Fibroblast of villous mesenchyme (primary cell): ENCODE results near the gene TAGLN2. TPM values are rescaled to one million over a fixed set of nuclear protein-coding genes. Genes with fewer than 3 reads are reported as not detected.
A peak's percentile ranks its signal among the peaks of the same experiment; 100 is the strongest.
"Not testable (repeated sequence)": the region's sequence is repeated elsewhere in the genome, so short reads cannot be mapped to it uniquely, and the experiment has no call there.

Experiments
- DNase-seq: peaks from one replicate; pipeline ENCODE4 v3.0.0-alpha.2; 2010; ENCODE audit warnings: low read depth
- H3K4me3 ChIP-seq: 2 replicates; pipeline ENCODE4 v1.5.1; 2011; ENCODE audit warnings: low read depth, mild to moderate bottlenecking, low read length
- total RNA-seq: library from RNA; depleted of rRNA; stranded (reverse); fragments of >200 nt; gene quantifications from 2 replicates; pipeline ENCODE4 v1.2.3, GENCODE V29; 2012
- TF ChIP-seq, protein P1 (sequence below): IDR thresholded peaks from 2 replicates; pipeline ENCODE4 v1.5.1; 2012; ENCODE audit warnings: low read depth, mild to moderate bottlenecking, low read length; ENCODE audit not compliant: insufficient read depth

TAGLN2 gene
- total RNA-seq, 1 donor = 167 TPM

DNA sequence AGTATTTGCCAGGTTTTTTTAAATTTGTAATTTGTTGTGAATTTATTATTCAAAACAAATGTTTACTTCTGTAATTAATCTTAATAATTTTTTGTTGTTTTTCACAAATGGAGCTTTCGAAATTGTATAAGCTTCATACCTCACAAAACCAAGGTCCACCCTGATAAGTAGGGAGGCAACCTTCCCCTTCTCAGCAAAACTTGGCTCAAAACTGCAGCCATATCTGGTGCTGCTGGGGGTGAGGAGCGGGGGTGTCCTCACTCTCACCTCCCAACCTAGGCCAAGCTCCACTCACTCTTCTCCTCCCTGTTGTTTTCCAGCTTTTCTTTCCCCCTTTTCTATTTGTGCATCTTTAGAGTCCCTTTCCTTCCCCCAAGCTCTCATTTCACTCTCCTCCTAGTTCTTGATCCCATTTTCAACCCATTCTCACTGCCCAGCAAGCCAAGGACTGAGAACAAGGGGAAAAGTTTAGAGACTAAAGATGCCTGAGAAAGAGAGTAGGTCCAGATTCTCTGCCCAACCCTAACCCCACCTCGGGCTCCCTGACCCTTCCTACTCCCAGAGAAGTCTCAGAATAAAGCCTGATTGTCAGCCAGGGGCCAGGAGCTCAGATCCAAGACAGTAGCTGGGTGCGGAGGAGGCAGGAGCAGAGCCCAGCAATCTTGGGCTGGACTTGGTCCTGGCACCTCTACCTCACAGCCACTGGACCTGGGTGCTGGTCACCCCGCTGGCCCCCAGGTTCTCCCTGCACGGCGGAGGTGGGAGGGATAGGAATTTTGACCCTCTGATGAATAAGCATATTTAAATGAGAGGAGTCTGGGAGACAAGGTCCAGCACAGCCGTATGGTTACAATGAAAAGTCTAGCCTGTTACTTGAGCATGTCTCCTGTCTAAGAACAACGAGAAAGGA, 17.0 kb downstream of the TAGLN2 start:
- no peak for DNase-seq
- TF ChIP-seq, protein P1, sequence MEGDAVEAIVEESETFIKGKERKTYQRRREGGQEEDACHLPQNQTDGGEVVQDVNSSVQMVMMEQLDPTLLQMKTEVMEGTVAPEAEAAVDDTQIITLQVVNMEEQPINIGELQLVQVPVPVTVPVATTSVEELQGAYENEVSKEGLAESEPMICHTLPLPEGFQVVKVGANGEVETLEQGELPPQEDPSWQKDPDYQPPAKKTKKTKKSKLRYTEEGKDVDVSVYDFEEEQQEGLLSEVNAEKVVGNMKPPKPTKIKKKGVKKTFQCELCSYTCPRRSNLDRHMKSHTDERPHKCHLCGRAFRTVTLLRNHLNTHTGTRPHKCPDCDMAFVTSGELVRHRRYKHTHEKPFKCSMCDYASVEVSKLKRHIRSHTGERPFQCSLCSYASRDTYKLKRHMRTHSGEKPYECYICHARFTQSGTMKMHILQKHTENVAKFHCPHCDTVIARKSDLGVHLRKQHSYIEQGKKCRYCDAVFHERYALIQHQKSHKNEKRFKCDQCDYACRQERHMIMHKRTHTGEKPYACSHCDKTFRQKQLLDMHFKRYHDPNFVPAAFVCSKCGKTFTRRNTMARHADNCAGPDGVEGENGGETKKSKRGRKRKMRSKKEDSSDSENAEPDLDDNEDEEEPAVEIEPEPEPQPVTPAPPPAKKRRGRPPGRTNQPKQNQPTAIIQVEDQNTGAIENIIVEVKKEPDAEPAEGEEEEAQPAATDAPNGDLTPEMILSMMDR = no peak

DNA sequence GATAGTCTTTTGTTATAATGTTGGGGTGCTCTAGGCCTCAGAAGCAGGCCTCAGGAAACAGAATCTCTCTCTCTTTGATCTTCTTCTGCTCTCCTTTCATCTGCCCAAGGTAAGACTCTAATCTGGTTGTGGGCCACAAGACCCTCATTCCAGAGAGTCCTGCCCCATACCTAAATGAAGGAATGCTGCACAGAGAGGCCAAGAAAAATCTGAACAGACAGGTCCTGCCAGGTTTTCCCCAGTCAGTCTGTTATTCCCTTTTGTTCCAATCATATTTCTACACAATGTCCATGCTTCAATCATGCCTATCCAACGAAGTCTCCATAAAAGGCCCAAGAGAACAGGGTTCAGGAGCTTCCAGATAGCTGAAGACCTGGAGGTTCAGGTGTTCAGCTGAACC, 18.3 kb downstream of the TAGLN2 start:
- TF ChIP-seq, protein P1 = no peak
- no peak overlapping the region for H3K4me3 ChIP-seq
- DNase-seq = no peak

More for the DNA sequence above, 17.0 kb downstream of the TAGLN2 start:
- no peak overlapping the region for H3K4me3 ChIP-seq

DNA sequence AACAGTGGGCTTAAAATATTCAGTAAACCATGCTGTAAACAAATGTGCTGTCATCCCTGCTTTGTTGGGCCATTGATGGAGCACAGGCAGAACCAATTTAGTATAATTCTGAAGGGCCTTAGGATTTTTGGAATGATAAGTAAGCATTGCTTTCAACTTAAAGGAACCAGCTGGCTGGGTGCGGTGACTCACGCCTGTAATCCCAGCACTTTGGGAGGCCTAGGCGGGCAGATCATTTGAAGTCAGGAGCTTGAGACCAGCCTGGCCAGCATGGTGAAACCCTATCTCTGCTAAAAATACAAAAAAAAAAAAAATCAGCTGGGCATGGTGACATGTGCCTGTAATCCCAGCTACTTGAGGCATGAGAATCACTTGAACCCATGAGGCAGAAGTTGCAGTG, 21.3 kb downstream of the TAGLN2 start:
- H3K4me3 ChIP-seq, DNase-seq: not testable (repeated sequence)

DNA sequence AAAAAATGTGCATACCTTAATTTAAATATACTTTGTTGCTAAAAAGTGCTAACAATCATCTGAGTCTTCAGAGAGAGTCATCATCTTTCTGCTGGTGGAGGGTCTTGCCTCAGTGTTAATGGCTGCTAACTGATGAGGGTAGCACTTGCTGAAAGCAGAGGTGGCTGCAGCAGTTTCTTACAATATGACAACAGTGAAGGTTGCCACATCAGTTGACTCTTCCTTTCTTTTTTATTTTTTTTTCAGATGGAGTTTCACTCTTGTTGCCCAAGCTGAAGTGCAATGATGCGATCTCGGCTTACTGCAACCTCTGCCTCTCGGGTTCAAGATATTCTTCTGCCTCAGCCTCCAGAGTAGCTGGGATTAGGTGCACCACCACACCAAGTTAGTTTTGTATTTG, 22.8 kb downstream of the TAGLN2 start:
- TF ChIP-seq, protein P1 = no peak
- no peak for DNase-seq
- H3K4me3 ChIP-seq = no peak overlapping the region

DNA sequence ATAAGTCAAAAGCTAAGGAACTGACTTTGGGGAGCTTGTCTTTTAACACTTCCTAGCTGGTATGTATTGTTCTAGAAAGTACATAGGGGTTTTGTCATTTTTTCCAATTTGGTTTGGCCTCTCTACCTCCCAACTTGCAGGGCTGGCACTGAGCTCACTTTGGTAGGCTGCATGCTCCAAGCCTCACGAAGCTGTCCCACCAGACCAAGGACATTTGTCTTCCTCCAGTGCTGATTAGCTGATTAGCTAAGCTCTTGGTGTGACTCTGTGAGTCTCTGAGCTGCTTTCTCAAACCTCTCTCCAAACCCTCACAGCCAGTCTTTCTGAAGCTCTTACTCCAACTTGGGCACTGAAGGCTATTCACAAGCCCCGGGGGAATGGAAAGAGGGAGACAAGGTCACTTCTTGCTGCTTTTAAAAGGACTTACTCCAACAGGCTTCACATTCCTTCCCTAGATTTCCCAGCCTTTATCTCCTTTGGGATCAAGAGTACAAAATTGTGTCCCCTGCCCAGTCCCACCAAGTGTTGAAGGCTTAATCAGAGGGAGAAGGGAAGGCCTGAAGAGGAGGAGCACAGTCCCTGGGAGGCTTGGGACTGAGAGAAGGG, 24.4 kb downstream of the TAGLN2 start:
- no peak overlapping the region for H3K4me3 ChIP-seq
- DNase-seq = no peak
- TF ChIP-seq, protein P1 = no peak

DNA sequence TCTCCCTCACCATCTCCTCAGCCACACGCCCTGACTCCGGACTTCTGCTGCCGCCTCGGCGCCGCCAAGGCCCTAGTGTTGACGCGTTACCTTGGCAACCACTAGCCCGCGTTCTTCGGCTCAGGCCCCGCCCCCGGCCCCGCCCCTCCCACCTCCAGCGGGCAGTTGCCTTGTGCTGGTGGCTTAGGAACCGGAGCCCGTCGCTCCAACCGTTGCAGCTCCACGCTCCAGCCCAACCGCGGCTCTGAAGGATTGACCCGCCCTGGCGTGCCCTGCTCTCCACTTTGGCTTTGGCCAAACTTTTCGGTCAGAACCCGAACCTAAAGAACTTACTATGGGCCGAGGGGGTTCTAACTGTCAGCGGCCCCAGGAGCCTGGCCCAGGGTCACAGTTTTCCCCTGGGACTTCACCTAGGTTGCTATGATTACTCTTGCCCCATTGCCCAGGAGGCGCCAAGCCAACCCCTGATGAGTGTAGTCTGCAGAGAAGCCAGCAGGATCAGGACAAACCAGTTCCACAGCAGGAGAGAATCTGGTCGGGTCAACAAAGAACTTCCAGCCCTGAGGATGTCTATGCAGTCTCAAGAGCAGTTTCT, 25.1 kb downstream of the TAGLN2 start, which contains the start of gene CFAP45:
CFAP45 (minus strand) TSS at position 80 of the 595 bp plus-strand sequence; CDS start at position 13, 67 bp downstream.
- TF ChIP-seq, protein P1 = no peak
- peak; percentile 69 for DNase-seq
- H3K4me3 ChIP-seq = no peak within 1 kb of the TSS

DNA sequence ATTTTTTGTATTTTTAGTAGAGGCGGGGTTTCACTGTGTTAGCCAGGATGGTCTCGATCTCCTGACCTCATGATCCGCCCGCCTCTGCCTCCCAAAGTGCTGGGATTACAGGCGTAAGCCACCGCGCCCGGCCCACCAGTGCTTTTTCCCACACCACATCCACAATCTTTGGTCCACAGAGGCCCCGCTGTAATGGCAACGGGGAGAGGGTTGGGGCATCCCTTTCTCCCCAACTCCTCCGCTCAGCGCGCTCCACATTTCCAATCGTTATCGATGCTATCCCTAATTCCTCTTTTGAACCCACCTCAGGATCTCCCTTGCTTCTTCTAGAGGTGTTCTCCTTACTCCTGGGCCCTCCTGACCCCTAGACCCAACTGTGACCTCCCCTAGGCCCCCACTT, 25.7 kb downstream of the TAGLN2 start:
- DNase-seq, H3K4me3 ChIP-seq: not testable (repeated sequence)
